Gastrocnemius medialis (tissue), 4 donors: Measurements from ENCODE around the gene CCNI. TPM values are rescaled to one million over a fixed set of nuclear protein-coding genes. Genes with fewer than 3 reads are reported as not detected.
"Not testable (repeated sequence)": the region's sequence is repeated elsewhere in the genome, so short reads cannot be mapped to it uniquely, and the experiment has no call there.

Experiments
- ATAC-seq, 2 donors: fragments of 150-250 bp; one replicate each; pipeline ENCODE4 v1.9.1; 2016
- DNase-seq, 2 donors: peaks; one replicate each; pipeline ENCODE4 v3.0.0-alpha.2; 2019
- H3K27ac ChIP-seq, 4 donors: fragments of 200-600 bp; sonication (generic); 1 replicate in 1 of 4; 2 replicates in 3 of 4; pipeline ENCODE4 v1.5.1; 2016 to 2018; ENCODE audit warnings: mild to moderate bottlenecking in 2 of 4, moderate library complexity in 1 of 4
- H3K27me3 ChIP-seq, 3 donors: fragments of 200-600 bp; sonication (generic) in 2 of 3; 1 replicate in 1 of 3; 2 replicates in 2 of 3; pipeline versions ENCODE4 v1.5.1 to v1.6.0; 2016 to 2019; ENCODE audit warnings: mild to moderate bottlenecking in 1 of 3, moderate library complexity in 1 of 3
- H3K36me3 ChIP-seq, 2 donors: fragments of 200-600 bp; sonication (generic) in 1 of 2; one replicate each; pipeline ENCODE4 v1.5.1; 2017 to 2018
- H3K4me1 ChIP-seq, 2 donors: fragments of 200-600 bp; sonication (generic) in 1 of 2; one replicate each; pipeline ENCODE4 v1.5.1; 2016 to 2017; ENCODE audit warnings: mild to moderate bottlenecking in 2 of 2
- H3K4me3 ChIP-seq, 4 donors: fragments of 200-600 bp; sonication (generic) in 3 of 4; 1 replicate in 1 of 4; 2 replicates in 3 of 4; pipeline ENCODE4 v1.5.1; 2016 to 2019; ENCODE audit warnings: mild to moderate bottlenecking in 2 of 4
- H3K9me3 ChIP-seq, 3 donors: fragments of 200-600 bp; sonication (generic) in 2 of 3; 1 replicate in 1 of 3; 2 replicates in 2 of 3; pipeline ENCODE4 v1.5.1; 2016 to 2019
- CTCF ChIP-seq, 5 experiments: fragments of 450-650 bp in 3 of 5; fragments of 200-600 bp in 2 of 5; sonication (generic) in 2 of 5; IDR thresholded peaks in 4 of 5; conservative IDR thresholded peaks in 1 of 5; 1 replicate in 4 of 5; 2 replicates in 1 of 5; pipeline ENCODE4 v1.5.1; 2016 to 2019; ENCODE audit warnings: antibody characterized with exemption in 5 of 5, mild to moderate bottlenecking in 3 of 5, moderate library complexity in 3 of 5
- POLR2A ChIP-seq, 2 donors: fragments of 450-650 bp; IDR thresholded peaks; one replicate each; pipeline ENCODE4 v1.6.1; 2017; ENCODE audit warnings: antibody characterized with exemption in 2 of 2, mild to moderate bottlenecking in 2 of 2, moderate library complexity in 2 of 2
- in situ Hi-C, 4 donors: fragments of 200-750 bp; cut with MboI; loops; one replicate each; pipeline versions ENCODE4 v1.15.0 to v1.8.0; 2017; ENCODE audit warnings: low sequenced_read_pairs in 4 of 4
- intact Hi-C: fragments of 100-400 bp; cut with DNase I; formaldehyde crosslinking; loops from one replicate; pipeline ENCODE4 v1.15.1; 2023; ENCODE audit warnings: low total_unique reads
- total RNA-seq, 4 donors: library from RNA; depleted of rRNA; stranded (reverse); fragments of >200 nt; gene quantifications; one replicate each; pipeline versions ENCODE4 v1.1.0 to v1.2.3, GENCODE V29; 2016

CCNI gene
- total RNA-seq, 4 donors from 2014 or later: 82.8 to 138 (median 129) TPM

GRCh38 chr4:77035153-77035552, 40.6 kb downstream of the CCNI start:
- in situ Hi-C loops: loop anchor here in 3 of 4 donors (25.0 kb wide), 1 partner anchor 523 kb away; no protein-coding TSS in a partner anchor
- H3K27me3 ChIP-seq: no peaks in the 10 kb centered on the region
- H3K4me1 ChIP-seq: no peaks in the 10 kb centered on the region
- intact Hi-C loops: no loop called here
- no peaks in the 10 kb centered on the region for H3K9me3 ChIP-seq
- no peak overlapping the region for H3K27ac ChIP-seq
- no peak overlapping the region for H3K4me3 ChIP-seq
- ATAC-seq (no peak), DNase-seq (no peak)
- H3K36me3 ChIP-seq: peaks cover 0 to 40% of the 10 kb centered on the region in 2 donors
- no peak for TF ChIP-seq POLR2A (IDR thresholded peaks at IDR 0.05)

- ATAC-seq: no peak
- Histone ChIP-seq H3K27me3 (no peaks in the 10 kb centered on the region), H3K4me3 (no peak overlapping the region), H3K4me1 (no peaks in the 10 kb centered on the region), H3K27ac (no peak overlapping the region), H3K9me3 (no peaks in the 10 kb centered on the region), H3K36me3 (peaks cover 0 to 45% of the 10 kb centered on the region in 2 donors)
- intact Hi-C loops: no loop called here
- in situ Hi-C loops: loop anchor here in 3 of 4 donors (25.0 kb wide), 1 partner anchor 519 kb away; no protein-coding TSS in a partner anchor
- TF ChIP-seq POLR2A (IDR thresholded peaks at IDR 0.05) (no peak), CTCF (IDR thresholded peaks at IDR 0.05 in 4 of 5, conservative IDR thresholded peaks at IDR 0.05 in 1 of 5) (no peak)
- no peak for DNase-seq
Observed at GRCh38 chr4:77031544-77031943, 44.2 kb downstream of the CCNI start.

GRCh38 chr4:77029757-77030156, 46.0 kb downstream of the CCNI start:
- H3K9me3 ChIP-seq, H3K27ac ChIP-seq, H3K27me3 ChIP-seq, H3K4me1 ChIP-seq, intact Hi-C loops, ATAC-seq, DNase-seq, H3K4me3 ChIP-seq: not testable (repeated sequence)
- H3K36me3 ChIP-seq: peaks cover 0 to 40% of the 10 kb centered on the region in 2 donors
- in situ Hi-C loops: loop anchor here in 3 of 4 donors (25.0 kb wide), 1 partner anchor 517 kb away; no protein-coding TSS in a partner anchor

GRCh38 chr4:77028246-77028645, 47.5 kb downstream of the CCNI start:
- Histone ChIP-seq H3K4me3 (no peak overlapping the region), H3K9me3 (no peaks in the 10 kb centered on the region), H3K4me1 (no peaks in the 10 kb centered on the region), H3K27me3 (no peaks in the 10 kb centered on the region), H3K27ac (no peak overlapping the region), H3K36me3 (peaks cover 0 to 33% of the 10 kb centered on the region in 2 donors)
- intact Hi-C loops: no loop called here
- no peak for TF ChIP-seq CTCF (IDR thresholded peaks at IDR 0.05 in 4 of 5, conservative IDR thresholded peaks at IDR 0.05 in 1 of 5)
- TF ChIP-seq POLR2A (IDR thresholded peaks at IDR 0.05): no peak
- in situ Hi-C loops: loop anchor here in 3 of 4 donors (25.0 kb wide), 1 partner anchor 516 kb away; no protein-coding TSS in a partner anchor
- ATAC-seq (no peak), DNase-seq (no peak)

- in situ Hi-C loops (loop anchor here in 3 of 4 donors (25.0 kb wide), 1 partner anchor 514 kb away; no protein-coding TSS in a partner anchor), intact Hi-C loops (no loop called here)
- Histone ChIP-seq H3K27me3 (no peaks in the 10 kb centered on the region), H3K9me3 (no peaks in the 10 kb centered on the region), H3K27ac (no peak overlapping the region), H3K36me3 (peaks cover 0 to 25% of the 10 kb centered on the region in 2 donors), H3K4me3 (no peak overlapping the region), H3K4me1 (no peaks in the 10 kb centered on the region)
- ATAC-seq (no peak), DNase-seq (no peak)
- TF ChIP-seq POLR2A (IDR thresholded peaks at IDR 0.05) (no peak), CTCF (IDR thresholded peaks at IDR 0.05 in 4 of 5, conservative IDR thresholded peaks at IDR 0.05 in 1 of 5) (no peak)
Observed at GRCh38 chr4:77026322-77026704, 49.5 kb downstream of the CCNI start.
